HepG2 (cell line): ENCODE data around the gene SYNGR4. TPM values are rescaled to one million over a fixed set of nuclear protein-coding genes. Genes with fewer than 3 reads are reported as not detected.
A peak's percentile ranks its signal among the peaks of the same experiment; 100 is the strongest.

Experiments used
- BORCS8-MEF2B ChIP-seq: sonication (generic); formaldehyde crosslinking; IDR thresholded peaks from 2 replicates; pipeline ENCODE4 v1.8.0; 2022; ENCODE audit warnings: mild to moderate bottlenecking, missing genetic modification reagents
- CREB1 ChIP-seq, 2 experiments: fragments of 450-650 bp in 1 of 2; IDR thresholded peaks; 2 replicates each; pipeline ENCODE4 v1.6.1; 2016 to 2017; ENCODE audit warnings: control low read depth in 1 of 2, mild to moderate bottlenecking in 1 of 2, missing compliant biosample characterization in 1 of 2, missing genetic modification characterization in 1 of 2
- CSRNP1 ChIP-seq: sonication (generic); formaldehyde crosslinking; IDR thresholded peaks from 2 replicates; pipeline ENCODE4 v1.8.1; 2023; ENCODE audit warnings: mild to moderate bottlenecking, missing genetic modification reagents
- FIP1L1 ChIP-seq: fragments of 200-400 bp; formaldehyde crosslinking; IDR thresholded peaks from 2 replicates; pipeline ENCODE4 v1.6.1; 2018; ENCODE audit warnings: low read depth, mild to moderate bottlenecking, low read length, moderate library complexity, borderline replicate concordance; ENCODE audit not compliant: insufficient read depth
- IKZF4 ChIP-seq: sonication (generic); formaldehyde crosslinking; IDR thresholded peaks from 2 replicates; pipeline ENCODE4 v1.5.1; 2020; ENCODE audit warnings: borderline replicate concordance, mild to moderate bottlenecking, low read depth, missing genetic modification reagents; ENCODE audit errors: not compliant biosample characterization
- KAT8 ChIP-seq: IDR thresholded peaks from 2 replicates; pipeline ENCODE4 v1.6.1; 2016; ENCODE audit warnings: missing genetic modification reagents, missing compliant biosample characterization
- KMT2A ChIP-seq: sonication (generic); formaldehyde crosslinking; IDR thresholded peaks from 2 replicates; pipeline ENCODE4 v1.4.0; 2020; ENCODE audit warnings: missing genetic modification reagents
- MAFK ChIP-seq, 2 experiments: IDR thresholded peaks in 1 of 2; conservative IDR thresholded peaks in 1 of 2; 2 replicates each; pipeline ENCODE4 v1.6.1; 2011; ENCODE audit warnings: improper control_type of control experiment in 2 of 2, low read length in 2 of 2
- PITX1 ChIP-seq: sonication (generic); formaldehyde crosslinking; IDR thresholded peaks from 2 replicates; pipeline ENCODE4 v1.5.1; 2020; ENCODE audit warnings: mild to moderate bottlenecking, missing genetic modification reagents
- POLR2A ChIP-seq, 2 experiments: IDR thresholded peaks; 2 replicates each; pipeline ENCODE4 v1.6.1; 2011; ENCODE audit warnings: low read depth in 2 of 2, low read length in 2 of 2, mild to moderate bottlenecking in 1 of 2, moderate library complexity in 1 of 2; ENCODE audit not compliant: insufficient read depth in 1 of 2
- YEATS4 ChIP-seq: sonication (generic); formaldehyde crosslinking; IDR thresholded peaks from 2 replicates; pipeline ENCODE4 v1.4.0; 2020; ENCODE audit warnings: missing genetic modification reagents, borderline replicate concordance
- ZNF281 ChIP-seq: sonication (generic); formaldehyde crosslinking; IDR thresholded peaks from 2 replicates; pipeline ENCODE4 v1.4.0; 2020; ENCODE audit warnings: missing genetic modification reagents, borderline replicate concordance
- ZNF326 ChIP-seq: sonication (generic); formaldehyde crosslinking; IDR thresholded peaks from 2 replicates; pipeline ENCODE4 v1.4.0; 2020; ENCODE audit warnings: missing genetic modification reagents, borderline replicate concordance
- ZNF446 ChIP-seq: sonication (generic); formaldehyde crosslinking; IDR thresholded peaks from 2 replicates; pipeline ENCODE4 v1.5.0; 2020; ENCODE audit warnings: mild to moderate bottlenecking, missing genetic modification reagents
- ZNF660 ChIP-seq: sonication (generic); formaldehyde crosslinking; IDR thresholded peaks from 2 replicates; pipeline ENCODE4 v1.5.1; 2020; ENCODE audit warnings: mild to moderate bottlenecking, low read depth, missing genetic modification reagents, borderline replicate concordance
- ZSCAN31 ChIP-seq: sonication (generic); formaldehyde crosslinking; IDR thresholded peaks from 2 replicates; pipeline ENCODE4 v1.5.0; 2020; ENCODE audit warnings: low read depth, mild to moderate bottlenecking, missing genetic modification reagents
- polyA plus RNA-seq, 8 experiments: library from polyadenylated mRNA; depleted of rRNA in 3 of 8; stranded (reverse) in 7 of 8; unstranded in 1 of 8; fragments of >200 nt; fragmentation: Illumina TruSeq in 4 of 8; extraction: Trizol in 4 of 8; gene quantifications; 2 replicates each; pipeline versions ENCODE4 v1.2.1 to v1.2.3, GENCODE V29; 2011 to 2016; ENCODE audit warnings: low read depth in 4 of 8, missing spikeins in 1 of 8, mixed read lengths in 1 of 8; ENCODE audit not compliant: insufficient read depth in 1 of 8
- total RNA-seq, 5 experiments: library from RNA; depleted of rRNA; stranded (reverse); fragments of >200 nt; fragmentation: Illumina TruSeq; extraction: Trizol; gene quantifications; 2 replicates each; pipeline ENCODE4 v1.2.3, GENCODE V29; 2016; ENCODE audit warnings: low read depth in 1 of 5
- TF ChIP-seq, protein P1 (sequence below): sonication (generic); formaldehyde crosslinking; IDR thresholded peaks from 2 replicates; pipeline ENCODE4 v1.9.0; 2022; ENCODE audit warnings: missing genetic modification reagents, mild to moderate bottlenecking, borderline replicate concordance
- TF ChIP-seq, protein P2 (sequence below): sonication (generic); formaldehyde crosslinking; IDR thresholded peaks from 2 replicates; pipeline ENCODE4 v1.5.1; 2020; ENCODE audit warnings: missing genetic modification reagents, mild to moderate bottlenecking, borderline replicate concordance
- TF ChIP-seq, protein P3 (sequence below): sonication (generic); formaldehyde crosslinking; IDR thresholded peaks from 2 replicates; pipeline ENCODE4 v1.5.1; 2020; ENCODE audit warnings: missing genetic modification reagents, mild to moderate bottlenecking, borderline replicate concordance

SYNGR4 gene
- total and polyA plus RNA-seq, 2 of the 13 experiments (the other 11 are each of a cell fraction or from before 2014, with no cell fraction given): not detected

DNA sequence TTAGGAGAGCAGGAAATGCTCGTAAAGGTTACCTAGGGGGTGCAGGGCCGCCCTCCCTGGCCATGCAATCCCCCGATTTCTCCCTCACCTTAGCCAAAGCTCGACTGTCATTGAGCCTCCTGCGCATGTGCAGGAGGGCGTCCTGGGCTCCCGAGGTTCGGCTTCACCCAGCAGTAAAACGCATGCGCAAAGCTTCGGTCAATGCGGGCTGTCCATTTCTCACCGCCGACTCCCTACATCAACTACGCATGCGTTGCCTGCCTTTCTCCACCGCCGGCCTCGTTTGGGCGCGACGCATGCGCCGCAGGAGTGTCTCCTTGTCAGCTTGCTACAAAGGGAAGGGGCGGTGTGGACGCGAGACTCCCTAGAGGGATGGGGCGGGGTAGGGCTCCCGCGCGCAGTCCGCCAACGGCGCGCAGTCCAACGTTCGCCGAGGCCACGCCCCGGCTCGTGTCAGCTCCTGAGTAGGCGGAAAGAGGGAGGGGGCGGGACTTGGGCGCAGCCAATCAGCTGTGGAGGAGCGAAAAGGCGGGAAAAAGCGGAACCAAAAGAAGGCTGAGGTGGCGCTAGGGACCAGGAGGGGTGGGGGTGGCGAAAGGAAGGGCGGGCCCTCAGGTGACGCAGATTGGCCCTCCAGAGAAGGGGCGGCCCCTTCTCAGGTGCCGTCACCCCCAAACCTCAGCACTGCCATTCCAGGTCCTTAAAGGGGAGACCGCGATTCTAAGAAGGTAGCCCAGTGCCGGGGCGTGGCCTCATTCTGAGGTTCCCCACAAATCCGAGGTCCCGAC, at the start of gene SYNGR4, which contains the start of gene TMEM143 (continued):
- TF ChIP-seq ZNF281: no peak; the same call in 1 of the 2 replicates
- TF ChIP-seq CREB1 (IDR thresholded peaks at IDR 0.05): peak; percentile 68
- TF ChIP-seq CREB1 (CRISPR knock-in tag; IDR thresholded peaks at IDR 0.05): peak; percentile 57
- TF ChIP-seq MAFK (conservative IDR thresholded peaks at IDR 0.05 in 1 of 2, IDR thresholded peaks at IDR 0.05 in 1 of 2; ENCODE audit: low read length in 2 of 2): peak; percentile 15 to 26; a peak in 1 of 4 replicates
- no peak for TF ChIP-seq IKZF4 (CRISPR knock-in tag)
- TF ChIP-seq CSRNP1 (CRISPR knock-in tag): peak; percentile 50; the same call in 1 of the 2 replicates
- peak; percentile 94 for TF ChIP-seq ZSCAN31 (CRISPR knock-in tag)
- no peak for TF ChIP-seq ZNF446
- TF ChIP-seq KMT2A (CRISPR knock-in tag): no peak
- 0 out of 2 replicates have a peak, but pooled peaks have one; percentile 57 for TF ChIP-seq KAT8 (CRISPR knock-in tag)
- peak; percentile 65; the same call in 1 of the 2 replicates for TF ChIP-seq YEATS4 (CRISPR knock-in tag)
- TF ChIP-seq, protein P1, sequence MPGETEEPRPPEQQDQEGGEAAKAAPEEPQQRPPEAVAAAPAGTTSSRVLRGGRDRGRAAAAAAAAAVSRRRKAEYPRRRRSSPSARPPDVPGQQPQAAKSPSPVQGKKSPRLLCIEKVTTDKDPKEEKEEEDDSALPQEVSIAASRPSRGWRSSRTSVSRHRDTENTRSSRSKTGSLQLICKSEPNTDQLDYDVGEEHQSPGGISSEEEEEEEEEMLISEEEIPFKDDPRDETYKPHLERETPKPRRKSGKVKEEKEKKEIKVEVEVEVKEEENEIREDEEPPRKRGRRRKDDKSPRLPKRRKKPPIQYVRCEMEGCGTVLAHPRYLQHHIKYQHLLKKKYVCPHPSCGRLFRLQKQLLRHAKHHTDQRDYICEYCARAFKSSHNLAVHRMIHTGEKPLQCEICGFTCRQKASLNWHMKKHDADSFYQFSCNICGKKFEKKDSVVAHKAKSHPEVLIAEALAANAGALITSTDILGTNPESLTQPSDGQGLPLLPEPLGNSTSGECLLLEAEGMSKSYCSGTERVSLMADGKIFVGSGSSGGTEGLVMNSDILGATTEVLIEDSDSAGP (CRISPR knock-in tag): peak; percentile 3
- peak; percentile 70; the same call in 1 of the 2 replicates for TF ChIP-seq BORCS8-MEF2B (CRISPR knock-in tag)
- TF ChIP-seq PITX1: no peak
- TF ChIP-seq ZNF326 (CRISPR knock-in tag): no peak
- TF ChIP-seq, protein P2, sequence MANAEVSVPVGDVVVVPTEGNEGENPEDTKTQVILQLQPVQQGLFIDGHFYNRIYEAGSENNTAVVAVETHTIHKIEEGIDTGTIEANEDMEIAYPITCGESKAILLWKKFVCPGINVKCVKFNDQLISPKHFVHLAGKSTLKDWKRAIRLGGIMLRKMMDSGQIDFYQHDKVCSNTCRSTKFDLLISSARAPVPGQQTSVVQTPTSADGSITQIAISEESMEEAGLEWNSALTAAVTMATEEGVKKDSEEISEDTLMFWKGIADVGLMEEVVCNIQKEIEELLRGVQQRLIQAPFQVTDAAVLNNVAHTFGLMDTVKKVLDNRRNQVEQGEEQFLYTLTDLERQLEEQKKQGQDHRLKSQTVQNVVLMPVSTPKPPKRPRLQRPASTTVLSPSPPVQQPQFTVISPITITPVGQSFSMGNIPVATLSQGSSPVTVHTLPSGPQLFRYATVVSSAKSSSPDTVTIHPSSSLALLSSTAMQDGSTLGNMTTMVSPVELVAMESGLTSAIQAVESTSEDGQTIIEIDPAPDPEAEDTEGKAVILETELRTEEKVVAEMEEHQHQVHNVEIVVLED (CRISPR knock-in tag): peak; percentile 81
- TF ChIP-seq POLR2A (IDR thresholded peaks at IDR 0.05; ENCODE audit: insufficient read depth in 1 of 2, low read depth in 2 of 2, low read length in 2 of 2): peak; percentile 64 to 80
- TF ChIP-seq FIP1L1: 0 out of 2 replicates have a peak, but pooled peaks have one; percentile 13
- TF ChIP-seq, protein P3, sequence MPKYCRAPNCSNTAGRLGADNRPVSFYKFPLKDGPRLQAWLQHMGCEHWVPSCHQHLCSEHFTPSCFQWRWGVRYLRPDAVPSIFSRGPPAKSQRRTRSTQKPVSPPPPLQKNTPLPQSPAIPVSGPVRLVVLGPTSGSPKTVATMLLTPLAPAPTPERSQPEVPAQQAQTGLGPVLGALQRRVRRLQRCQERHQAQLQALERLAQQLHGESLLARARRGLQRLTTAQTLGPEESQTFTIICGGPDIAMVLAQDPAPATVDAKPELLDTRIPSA (CRISPR knock-in tag): no peak
- no peak for TF ChIP-seq ZNF660 (CRISPR knock-in tag)
